Activated naive CD8-positive, alpha-beta T cell treated with anti-CD3 and anti-CD28 coated beads, Interleukin-2, amount 50 U/mL, for 24 hours (primary cell): Measurements from ENCODE around the gene MRPS24.
A peak's percentile ranks its signal among the peaks of the same experiment; 100 is the strongest.
"Not testable (repeated sequence)": the region's sequence is repeated elsewhere in the genome, so short reads cannot be mapped to it uniquely, and the experiment has no call there.

ENCODE experiments used
- ATAC-seq: fragments of 150-1000 bp; cut with Tn5 transposase; one replicate; pipeline ENCODE4 v1.10.0; 2021
- DNase-seq: peaks from one replicate; pipeline ENCODE4 v3.0.0; 2021
- H3K27ac Mint-ChIP-seq: one replicate; pipeline ENCODE4 v1.8.0; 2021; ENCODE audit warnings: mild to moderate bottlenecking, mixed read lengths
- H3K27me3 Mint-ChIP-seq: one replicate; pipeline ENCODE4 v1.8.0; 2021; ENCODE audit warnings: mixed read lengths
- H3K36me3 Mint-ChIP-seq: one replicate; pipeline ENCODE4 v1.8.0; 2021; ENCODE audit warnings: low read depth, mixed read lengths
- H3K4me1 Mint-ChIP-seq: one replicate; pipeline ENCODE4 v1.8.0; 2021; ENCODE audit warnings: mixed read lengths
- H3K4me3 Mint-ChIP-seq: one replicate; pipeline ENCODE4 v1.8.0; 2021; ENCODE audit warnings: mild to moderate bottlenecking, moderate library complexity, mixed read lengths
- H3K9me3 Mint-ChIP-seq: one replicate; pipeline ENCODE4 v1.8.0; 2021; ENCODE audit warnings: mixed read lengths

Gene MRPS24

GRCh38 chr7:43834463-43835251, 34.7 kb downstream of the MRPS24 start:
- peaks cover 7% of the 10 kb centered on the region for H3K9me3 Mint-ChIP-seq
- peaks cover 33% of the 10 kb centered on the region for H3K4me1 Mint-ChIP-seq
- peak; percentile 65 for ATAC-seq
- H3K36me3 Mint-ChIP-seq = peaks cover 12% of the 10 kb centered on the region
- no peaks in the 10 kb centered on the region for H3K27me3 Mint-ChIP-seq
- H3K4me3 Mint-ChIP-seq = peak overlapping the region; percentile 75
- DNase-seq = peak; percentile 29
- peak overlapping the region; percentile 94 for H3K27ac Mint-ChIP-seq

- not testable (repeated sequence) for ATAC-seq, H3K4me3 Mint-ChIP-seq, H3K27ac Mint-ChIP-seq, H3K9me3 Mint-ChIP-seq, DNase-seq
- H3K4me1 Mint-ChIP-seq = peaks cover 24% of the 10 kb centered on the region
- peaks cover 12% of the 10 kb centered on the region for H3K36me3 Mint-ChIP-seq
- H3K27me3 Mint-ChIP-seq = peaks cover 16% of the 10 kb centered on the region
These were observed 38.4 kb downstream of the MRPS24 start for GRCh38 chr7:43830917-43831316.

- no peak for DNase-seq
- no peak overlapping the region for H3K4me3 Mint-ChIP-seq
- no peaks in the 10 kb centered on the region for H3K9me3 Mint-ChIP-seq
- H3K27me3 Mint-ChIP-seq = peaks cover 22% of the 10 kb centered on the region
- no peak overlapping the region for H3K27ac Mint-ChIP-seq
- no peak for ATAC-seq
- no peaks in the 10 kb centered on the region for H3K4me1 Mint-ChIP-seq
- H3K36me3 Mint-ChIP-seq = peaks cover under 1% of the 10 kb centered on the region
These were observed 43.9 kb downstream of the MRPS24 start for GRCh38 chr7:43825391-43825808.

GRCh38 chr7:43824963-43825362, 44.4 kb downstream of the MRPS24 start:
- no peak overlapping the region for H3K27ac Mint-ChIP-seq
- no peak for DNase-seq

GRCh38 chr7:43824513-43824912, 44.8 kb downstream of the MRPS24 start:
- not testable (repeated sequence) for H3K27ac Mint-ChIP-seq, H3K36me3 Mint-ChIP-seq, DNase-seq, H3K4me3 Mint-ChIP-seq, H3K4me1 Mint-ChIP-seq, H3K9me3 Mint-ChIP-seq, ATAC-seq
- H3K27me3 Mint-ChIP-seq = peaks cover 22% of the 10 kb centered on the region

More at GRCh38 chr7:43824963-43825362, 44.4 kb downstream of the MRPS24 start:
- Mint-ChIP-seq H3K4me3 (no peak overlapping the region), H3K9me3 (no peaks in the 10 kb centered on the region), H3K4me1 (no peaks in the 10 kb centered on the region), H3K27me3 (peaks cover 22% of the 10 kb centered on the region), H3K36me3 (no peaks in the 10 kb centered on the region)
- no peak for ATAC-seq

- ATAC-seq = no peak
- no peaks in the 10 kb centered on the region for H3K36me3 Mint-ChIP-seq
- no peak for DNase-seq
- no peak overlapping the region for H3K27ac Mint-ChIP-seq
- H3K9me3 Mint-ChIP-seq = no peaks in the 10 kb centered on the region
- peaks cover 20% of the 10 kb centered on the region for H3K27me3 Mint-ChIP-seq
- H3K4me3 Mint-ChIP-seq = no peak overlapping the region
- H3K4me1 Mint-ChIP-seq = no peaks in the 10 kb centered on the region
These were observed 45.4 kb downstream of the MRPS24 start for GRCh38 chr7:43823941-43824340.

- peaks cover 16% of the 10 kb centered on the region for H3K27me3 Mint-ChIP-seq
- H3K27ac Mint-ChIP-seq = not testable (repeated sequence)
These were observed 45.9 kb downstream of the MRPS24 start for GRCh38 chr7:43823425-43823824.

More at GRCh38 chr7:43823425-43823824, 45.9 kb downstream of the MRPS24 start:
- not testable (repeated sequence) for DNase-seq, ATAC-seq, H3K36me3 Mint-ChIP-seq, H3K9me3 Mint-ChIP-seq, H3K4me1 Mint-ChIP-seq, H3K4me3 Mint-ChIP-seq
